Measurements from ENCODE around the gene TXLNA.

TXLNA gene

DNA sequence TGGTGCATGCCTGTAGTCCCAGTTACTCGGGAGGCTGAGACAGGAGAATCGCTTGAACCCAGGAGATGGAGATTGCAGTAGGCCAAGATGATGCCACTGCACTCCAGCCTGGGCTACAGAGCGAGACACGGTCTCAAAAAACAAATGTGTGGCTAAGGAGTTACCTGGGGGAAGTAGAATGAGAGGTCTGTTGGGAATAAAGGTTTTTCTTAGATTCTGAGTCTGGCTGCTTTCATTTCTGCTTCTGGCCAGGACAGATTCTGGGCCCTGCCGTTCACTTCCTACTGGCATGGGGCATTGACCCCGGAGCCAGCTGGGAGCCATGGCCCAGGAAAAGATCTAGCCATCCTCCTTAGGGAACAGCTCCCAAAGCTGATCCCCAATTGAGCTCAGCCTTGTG lies 29.0 kb downstream of the TXLNA start:
- DNase-seq (ENCODE audit: low spot score), result no peak
- TF ChIP-seq, protein P1, sequence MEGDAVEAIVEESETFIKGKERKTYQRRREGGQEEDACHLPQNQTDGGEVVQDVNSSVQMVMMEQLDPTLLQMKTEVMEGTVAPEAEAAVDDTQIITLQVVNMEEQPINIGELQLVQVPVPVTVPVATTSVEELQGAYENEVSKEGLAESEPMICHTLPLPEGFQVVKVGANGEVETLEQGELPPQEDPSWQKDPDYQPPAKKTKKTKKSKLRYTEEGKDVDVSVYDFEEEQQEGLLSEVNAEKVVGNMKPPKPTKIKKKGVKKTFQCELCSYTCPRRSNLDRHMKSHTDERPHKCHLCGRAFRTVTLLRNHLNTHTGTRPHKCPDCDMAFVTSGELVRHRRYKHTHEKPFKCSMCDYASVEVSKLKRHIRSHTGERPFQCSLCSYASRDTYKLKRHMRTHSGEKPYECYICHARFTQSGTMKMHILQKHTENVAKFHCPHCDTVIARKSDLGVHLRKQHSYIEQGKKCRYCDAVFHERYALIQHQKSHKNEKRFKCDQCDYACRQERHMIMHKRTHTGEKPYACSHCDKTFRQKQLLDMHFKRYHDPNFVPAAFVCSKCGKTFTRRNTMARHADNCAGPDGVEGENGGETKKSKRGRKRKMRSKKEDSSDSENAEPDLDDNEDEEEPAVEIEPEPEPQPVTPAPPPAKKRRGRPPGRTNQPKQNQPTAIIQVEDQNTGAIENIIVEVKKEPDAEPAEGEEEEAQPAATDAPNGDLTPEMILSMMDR (conservative IDR thresholded peaks at IDR 0.05; ENCODE audit: low read depth), result no peak
- peak overlapping the region; percentile 52 for H3K27ac ChIP-seq
- ChIA-PET POLR2A (ENCODE audit: low non-redundant PET) (no interaction called here), CTCF (no interaction called here)

DNA sequence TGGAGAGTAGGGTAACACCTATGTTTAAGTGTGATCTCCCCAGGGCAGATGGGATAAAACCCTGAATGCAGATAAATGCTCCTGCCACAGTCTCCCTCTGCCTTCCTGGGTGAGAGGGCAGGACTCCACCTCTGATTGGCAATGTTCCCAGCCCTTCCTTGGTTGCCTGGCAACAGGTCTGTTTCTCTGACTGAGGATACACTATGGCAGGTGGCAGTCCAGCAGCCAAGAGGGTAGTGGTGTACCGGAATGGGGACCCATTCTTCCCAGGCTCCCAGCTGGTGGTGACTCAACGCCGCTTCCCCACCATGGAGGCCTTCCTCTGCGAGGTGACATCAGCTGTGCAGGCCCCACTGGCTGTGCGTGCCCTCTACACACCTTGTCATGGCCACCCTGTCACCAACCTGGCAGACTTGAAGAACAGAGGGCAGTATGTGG lies 29.4 kb downstream of the TXLNA start, which contains the start of gene DCDC2B:
TSS of gene DCDC2B (plus strand) at position 199 of the 438 bp plus-strand sequence. CDS start at position 204, 5 bp downstream.
- ChIA-PET POLR2A (ENCODE audit: low non-redundant PET) (no interaction called here), CTCF (no interaction called here)
- DNase-seq (ENCODE audit: low spot score), result peak; percentile 52
- TF ChIP-seq, protein P1 (conservative IDR thresholded peaks at IDR 0.05; ENCODE audit: low read depth), result no peak
- H3K27ac ChIP-seq, result peak within 1 kb of the TSS; percentile 52

DNA sequence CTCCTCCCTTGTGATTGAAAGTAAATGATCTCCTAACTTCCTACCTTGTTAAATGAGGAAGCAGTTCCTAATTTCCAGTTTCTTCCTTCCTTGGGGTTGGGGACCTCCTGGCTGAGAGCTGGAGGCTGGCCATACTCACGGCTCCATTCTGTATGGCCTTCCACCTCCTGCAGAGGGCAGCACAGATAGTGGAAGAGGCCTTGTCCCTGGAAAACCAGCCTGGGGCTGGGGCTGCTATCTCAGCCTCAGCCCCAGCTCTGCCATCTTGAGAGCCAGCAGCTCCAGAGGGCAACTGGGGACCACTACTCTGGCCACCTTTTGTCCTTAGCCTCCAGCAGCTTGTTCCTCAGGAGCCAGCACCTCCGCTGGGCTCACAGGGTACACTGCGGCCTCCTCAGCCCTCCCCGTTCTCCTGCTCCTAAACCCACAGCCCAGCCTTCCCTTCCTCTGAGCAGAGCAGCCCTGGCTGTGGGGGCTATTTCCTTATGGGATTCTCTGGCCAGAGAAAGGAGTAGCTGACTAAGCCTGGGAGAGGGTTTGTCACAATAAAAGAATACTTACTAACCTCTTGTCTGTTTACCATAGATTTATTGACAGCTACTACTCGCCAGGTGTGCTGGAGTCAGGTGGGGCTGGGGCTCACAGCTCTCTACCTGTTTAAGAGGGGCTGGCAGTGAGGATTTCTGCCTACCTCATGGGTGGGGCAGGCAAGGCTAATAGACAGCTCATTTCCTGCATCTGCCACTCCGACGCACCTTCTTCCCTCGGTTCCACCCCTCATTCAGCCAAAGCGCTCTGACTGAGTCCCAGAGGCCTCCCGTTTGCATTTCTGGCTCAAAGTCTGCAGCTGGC lies 36.4 kb downstream of the TXLNA start:
- TF ChIP-seq, protein P1 (conservative IDR thresholded peaks at IDR 0.05; ENCODE audit: low read depth), result peak; percentile 82
- ChIA-PET CTCF (interaction anchor here (0.5 to 2.5 kb wide), 17 partner anchors 9 to 895 kb away, joined by 3 to 18 read pairs (median 3); partner anchors contain the start of genes BSDC1, IQCC and LCK), POLR2A (ENCODE audit: low non-redundant PET) (interaction anchor here (0.6 to 0.8 kb wide), 2 partner anchors 15 to 23 kb away, joined by 3 read pairs; partner anchors contain the start of gene CCDC28B)
- H3K27ac ChIP-seq, result peak overlapping the region; percentile 70
- DNase-seq (ENCODE audit: low spot score), result peak; percentile 71

DNA sequence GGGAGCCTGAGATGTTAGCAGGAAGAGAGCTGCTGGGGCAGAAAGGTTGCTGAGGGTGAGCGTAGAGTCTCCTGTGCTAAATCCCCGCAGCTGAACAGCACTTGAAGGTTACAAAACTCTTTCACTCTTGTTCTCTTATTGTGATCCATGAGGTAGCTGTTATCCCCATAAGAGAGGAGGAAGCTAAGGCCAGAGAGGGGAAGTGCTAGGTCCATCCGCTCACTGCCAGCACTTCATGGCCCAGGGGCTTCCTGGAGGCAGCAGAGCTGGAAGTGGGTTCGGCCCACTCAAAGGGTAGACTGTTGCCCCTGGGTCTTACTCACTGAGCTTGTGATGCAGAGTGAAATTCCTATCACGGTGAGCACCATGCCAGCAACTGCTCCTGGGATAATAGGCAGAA lies 37.1 kb downstream of the TXLNA start:
- CTCF ChIA-PET, result interaction anchor here (0.6 to 2.5 kb wide), 6 partner anchors 10 to 147 kb away, joined by 3 to 18 read pairs (median 5); partner anchors contain the start of gene IQCC

DNA sequence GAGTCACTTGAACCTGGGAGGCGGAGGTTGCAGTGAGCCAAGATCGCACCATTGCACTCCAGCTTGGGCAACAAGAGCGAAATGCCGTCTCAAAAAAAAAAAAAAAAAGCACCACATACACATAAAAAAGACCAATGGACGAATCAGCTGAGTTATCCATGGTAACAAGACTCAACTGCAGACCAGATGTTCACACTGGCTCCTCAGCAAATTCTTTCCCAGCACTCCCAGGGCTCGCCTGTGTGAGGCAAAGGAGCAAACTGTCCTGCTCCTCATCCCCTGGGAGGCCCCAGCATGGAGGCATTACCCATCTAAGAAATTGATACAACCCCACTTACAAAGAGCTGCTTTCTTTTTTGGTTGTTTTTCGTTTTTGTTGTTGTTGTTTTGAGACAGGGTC lies 39.5 kb downstream of the TXLNA start:
- ChIA-PET CTCF (interaction anchor here (0.5 kb wide), 1 partner anchor 40 kb away, joined by 3 read pairs; no protein-coding TSS in a partner anchor), POLR2A (ENCODE audit: low non-redundant PET) (no interaction called here)
- no peak for DNase-seq (ENCODE audit: low spot score)
- H3K27ac ChIP-seq, result peak overlapping the region; percentile 9; the same call in 1 of the 2 replicates
- TF ChIP-seq, protein P1 (conservative IDR thresholded peaks at IDR 0.05; ENCODE audit: low read depth), result no peak

More for the DNA sequence above, 37.1 kb downstream of the TXLNA start:
- H3K27ac ChIP-seq, result peak overlapping the region; percentile 70
- TF ChIP-seq, protein P1 (conservative IDR thresholded peaks at IDR 0.05; ENCODE audit: low read depth), result no peak
- POLR2A ChIA-PET (ENCODE audit: low non-redundant PET), result no interaction called here
- DNase-seq (ENCODE audit: low spot score), result no peak

DNA sequence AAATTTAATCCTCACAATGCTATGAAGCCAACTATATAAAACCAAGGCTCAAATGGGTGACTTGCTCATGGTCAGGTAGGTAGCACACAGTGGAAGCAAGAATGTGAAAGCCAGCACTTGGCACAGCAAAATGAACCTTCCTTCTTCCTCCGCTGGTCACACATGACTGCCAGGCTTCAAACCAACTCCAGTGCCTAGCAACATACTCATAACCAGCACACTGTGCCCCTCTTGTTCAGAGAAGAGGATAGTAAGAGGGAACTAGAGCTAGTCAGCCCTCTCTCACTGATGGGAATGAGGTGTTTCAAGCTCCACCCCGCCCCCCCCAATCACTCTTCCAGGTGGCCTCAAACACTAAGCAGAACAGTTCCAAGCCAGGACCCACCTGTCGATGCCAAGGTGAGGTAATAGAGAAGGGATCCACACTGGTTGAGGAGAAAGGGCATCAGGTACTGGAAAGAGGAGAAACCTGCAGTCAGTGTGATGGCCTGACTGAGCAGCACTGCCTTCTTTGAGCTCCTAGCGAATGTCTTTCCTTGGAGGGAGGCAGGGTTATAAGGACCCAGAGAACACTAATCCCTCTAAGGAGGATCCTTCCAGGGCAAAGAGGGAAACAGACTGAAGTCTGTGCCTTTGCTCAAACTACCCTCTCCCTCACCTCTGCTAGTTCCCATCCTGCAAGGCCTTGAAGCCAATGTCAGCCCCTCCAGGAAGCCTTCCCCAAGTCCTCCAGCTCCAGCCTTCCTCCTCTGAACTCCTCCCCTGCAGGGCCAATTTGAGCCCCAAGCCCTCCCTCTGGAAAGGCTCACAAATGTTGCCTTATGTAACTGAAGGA lies 41.5 kb downstream of the TXLNA start:
- no peak for DNase-seq (ENCODE audit: low spot score)
- POLR2A ChIA-PET (ENCODE audit: low non-redundant PET), result no interaction called here
- CTCF ChIA-PET, result interaction anchor here (0.5 to 0.7 kb wide), 3 partner anchors 67 to 725 kb away, joined by 3 to 4 read pairs (median 4); no protein-coding TSS in a partner anchor
- H3K27ac ChIP-seq, result peak overlapping the region; percentile 79
- TF ChIP-seq, protein P1 (conservative IDR thresholded peaks at IDR 0.05; ENCODE audit: low read depth), result no peak

Data from RWPE1 (cell line).